Uterus (tissue), 4 donors: ENCODE measurements around the gene PBX1. TPM values are rescaled to one million over a fixed set of nuclear protein-coding genes. Genes with fewer than 3 reads are reported as not detected.

Source experiments
- DNase-seq, 2 donors: peaks; one replicate each; pipeline ENCODE4 v3.0.0-alpha.2; 2019 to 2020
- H3K27ac ChIP-seq, 2 donors: fragments of 200-600 bp; sonication (generic); 1 replicate in 1 of 2; 2 replicates in 1 of 2; pipeline ENCODE4 v1.5.1; 2016 to 2018
- H3K27me3 ChIP-seq, 2 donors: fragments of 200-600 bp; sonication (generic); one replicate each; pipeline ENCODE4 v1.5.1; 2018 to 2019; ENCODE audit warnings: control low read depth in 1 of 2
- H3K36me3 ChIP-seq, 2 donors: fragments of 200-600 bp; sonication (generic); one replicate each; pipeline ENCODE4 v1.5.1; 2019; ENCODE audit warnings: control low read depth in 1 of 2
- H3K4me1 ChIP-seq, 2 donors: fragments of 200-600 bp; sonication (generic); one replicate each; pipeline ENCODE4 v1.5.1; 2018 to 2019; ENCODE audit warnings: control low read depth in 1 of 2
- H3K4me3 ChIP-seq, 2 donors: fragments of 200-600 bp; sonication (generic); 1 replicate in 1 of 2; 2 replicates in 1 of 2; pipeline ENCODE4 v1.5.1; 2018 to 2019; ENCODE audit warnings: mild to moderate bottlenecking in 1 of 2
- H3K9me3 ChIP-seq, 2 donors: fragments of 200-600 bp; sonication (generic); one replicate each; pipeline ENCODE4 v1.5.1; 2019; ENCODE audit warnings: control low read depth in 1 of 2
- POLR2A ChIP-seq, 2 donors: fragments of 450-650 bp; IDR thresholded peaks; one replicate each; pipeline ENCODE4 v1.6.1; 2016; ENCODE audit warnings: antibody characterized with exemption in 2 of 2, mild to moderate bottlenecking in 1 of 2, moderate library complexity in 1 of 2
- intact Hi-C: fragments of 100-400 bp; cut with DNase I; formaldehyde crosslinking; loops from one replicate; pipeline ENCODE4 v1.15.1; 2023; ENCODE audit warnings: low total_unique reads
- total RNA-seq, 4 donors: library from RNA; depleted of rRNA in 3 of 4; stranded (reverse); fragments of >200 nt in 3 of 4; gene quantifications; one replicate each; pipeline versions ENCODE4 v1.1.0 to v1.2.4, GENCODE V29; 2014 to 2023
- TF ChIP-seq, protein P1 (sequence below), 4 experiments: fragments of 200-600 bp in 2 of 4; fragments of 450-650 bp in 2 of 4; sonication (generic) in 2 of 4; IDR thresholded peaks; one replicate each; pipeline ENCODE4 v1.5.1; 2016 to 2019; ENCODE audit warnings: antibody characterized with exemption in 4 of 4, mild to moderate bottlenecking in 2 of 4, moderate library complexity in 1 of 4
- donor health status: DM: yes; HTN: yes; CAD: no.

The PBX1 gene
- total RNA-seq, 4 donors from 2014 or later, result 122 to 831 (median 207) TPM

DNA sequence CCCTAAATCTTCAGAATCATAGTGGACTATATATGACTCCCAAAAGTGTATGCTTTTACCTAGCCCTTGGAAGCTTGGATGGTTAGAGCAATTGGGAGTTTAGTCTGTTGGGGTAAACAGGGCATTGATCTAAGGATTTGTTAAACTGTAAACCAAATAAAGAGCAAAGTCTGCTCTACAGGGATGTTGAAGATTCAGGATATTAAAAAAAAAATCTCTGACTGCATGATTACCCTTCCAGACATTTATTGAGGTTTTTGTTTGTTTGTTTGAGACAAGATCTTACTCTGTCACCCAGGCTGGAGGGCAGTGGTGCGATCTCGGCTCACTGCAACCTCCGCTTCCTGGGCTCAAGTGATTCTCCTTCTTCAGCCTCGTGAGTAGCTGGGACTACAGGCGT is 31.6 kb downstream of the PBX1 start:
- peak overlapping the region; percentile 88 to 94 for H3K27ac ChIP-seq
- H3K4me1 ChIP-seq, result peaks cover 15 to 20% of the 10 kb centered on the region in 2 donors
- H3K9me3 ChIP-seq, result no peaks in the 10 kb centered on the region
- TF ChIP-seq, protein P1, sequence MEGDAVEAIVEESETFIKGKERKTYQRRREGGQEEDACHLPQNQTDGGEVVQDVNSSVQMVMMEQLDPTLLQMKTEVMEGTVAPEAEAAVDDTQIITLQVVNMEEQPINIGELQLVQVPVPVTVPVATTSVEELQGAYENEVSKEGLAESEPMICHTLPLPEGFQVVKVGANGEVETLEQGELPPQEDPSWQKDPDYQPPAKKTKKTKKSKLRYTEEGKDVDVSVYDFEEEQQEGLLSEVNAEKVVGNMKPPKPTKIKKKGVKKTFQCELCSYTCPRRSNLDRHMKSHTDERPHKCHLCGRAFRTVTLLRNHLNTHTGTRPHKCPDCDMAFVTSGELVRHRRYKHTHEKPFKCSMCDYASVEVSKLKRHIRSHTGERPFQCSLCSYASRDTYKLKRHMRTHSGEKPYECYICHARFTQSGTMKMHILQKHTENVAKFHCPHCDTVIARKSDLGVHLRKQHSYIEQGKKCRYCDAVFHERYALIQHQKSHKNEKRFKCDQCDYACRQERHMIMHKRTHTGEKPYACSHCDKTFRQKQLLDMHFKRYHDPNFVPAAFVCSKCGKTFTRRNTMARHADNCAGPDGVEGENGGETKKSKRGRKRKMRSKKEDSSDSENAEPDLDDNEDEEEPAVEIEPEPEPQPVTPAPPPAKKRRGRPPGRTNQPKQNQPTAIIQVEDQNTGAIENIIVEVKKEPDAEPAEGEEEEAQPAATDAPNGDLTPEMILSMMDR (IDR thresholded peaks at IDR 0.05), result no peak
- no peak for TF ChIP-seq POLR2A (IDR thresholded peaks at IDR 0.05)
- H3K4me3 ChIP-seq, result no peak overlapping the region
- no peak for DNase-seq
- no peaks in the 10 kb centered on the region for H3K36me3 ChIP-seq
- intact Hi-C loops, result no loop called here
- H3K27me3 ChIP-seq, result no peaks in the 10 kb centered on the region

DNA sequence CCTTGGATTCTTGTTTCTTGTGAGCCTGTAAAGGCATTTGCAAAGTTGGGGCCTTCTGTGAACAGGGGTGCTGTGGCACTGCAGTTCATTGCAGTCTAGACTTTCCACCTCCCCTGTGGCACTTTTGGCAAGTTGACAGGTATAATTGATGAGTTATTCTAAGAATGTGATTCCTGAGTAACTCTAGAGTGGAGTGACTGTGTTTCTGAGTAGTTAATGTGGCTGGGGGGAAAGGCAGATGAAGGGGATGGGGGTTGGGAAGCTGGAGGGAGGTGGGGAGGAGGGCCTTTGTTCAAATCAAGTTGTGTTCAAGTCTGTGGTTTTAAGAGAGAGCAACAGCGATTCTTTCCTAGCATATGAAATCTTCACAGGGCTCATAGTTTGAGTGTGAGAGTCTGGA is 32.9 kb downstream of the PBX1 start:
- peak overlapping the region; percentile 88 to 94 for H3K27ac ChIP-seq
- DNase-seq, result no peak
- intact Hi-C loops, result no loop called here
- no peak overlapping the region for H3K4me3 ChIP-seq
- H3K4me1 ChIP-seq, result peaks cover 6 to 17% of the 10 kb centered on the region in 2 donors
- H3K27me3 ChIP-seq, result no peaks in the 10 kb centered on the region
- no peaks in the 10 kb centered on the region for H3K9me3 ChIP-seq
- H3K36me3 ChIP-seq, result no peaks in the 10 kb centered on the region
- TF ChIP-seq, protein P1 (IDR thresholded peaks at IDR 0.05), result no peak
- TF ChIP-seq POLR2A (IDR thresholded peaks at IDR 0.05), result no peak

DNA sequence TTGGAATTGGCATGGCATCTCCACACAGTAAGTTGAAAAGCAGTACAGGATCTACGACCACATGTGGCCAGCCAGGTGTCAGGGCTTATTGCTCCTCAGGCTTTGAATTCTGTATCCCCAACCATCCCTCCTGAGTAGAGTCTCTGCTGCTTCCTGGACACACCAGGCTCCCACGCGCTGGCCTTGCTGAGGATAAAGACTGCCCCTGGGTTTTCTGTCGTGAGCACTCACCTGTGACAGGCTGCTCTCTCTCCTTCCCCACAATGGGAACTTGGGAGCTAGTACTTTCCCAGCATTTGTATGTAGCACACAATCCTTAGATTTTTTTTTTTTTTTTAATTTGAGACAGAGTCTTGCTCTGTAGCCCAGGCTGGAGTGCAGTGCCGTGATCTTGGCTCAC is 33.6 kb downstream of the PBX1 start:
- no peak for DNase-seq
- Histone ChIP-seq H3K36me3 (no peaks in the 10 kb centered on the region), H3K27ac (peak overlapping the region; percentile 88 to 94), H3K4me1 (peaks cover 6 to 15% of the 10 kb centered on the region in 2 donors), H3K4me3 (no peak overlapping the region), H3K9me3 (no peaks in the 10 kb centered on the region), H3K27me3 (no peaks in the 10 kb centered on the region)
- intact Hi-C loops, result no loop called here
- TF ChIP-seq, protein P1 (IDR thresholded peaks at IDR 0.05), result no peak
- no peak for TF ChIP-seq POLR2A (IDR thresholded peaks at IDR 0.05)

DNA sequence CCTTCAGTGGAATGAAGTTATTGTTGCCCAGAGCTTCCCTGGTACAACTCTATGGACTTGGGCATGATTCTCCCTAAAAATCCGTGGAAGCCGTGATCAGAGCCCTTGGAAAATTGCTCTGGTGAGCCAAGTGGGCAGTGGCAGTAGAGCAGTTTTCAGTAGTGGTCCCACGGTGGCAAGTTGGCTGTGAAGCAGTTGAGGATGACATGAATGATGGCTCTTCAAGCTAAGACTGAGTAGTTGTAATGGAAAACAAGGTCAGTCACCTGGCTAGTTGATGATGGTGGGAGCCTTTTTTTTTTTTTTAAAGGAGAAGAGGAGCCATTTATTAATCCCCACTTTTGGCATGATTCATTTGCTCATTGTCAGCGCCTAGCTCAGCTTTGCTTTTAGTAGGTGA is 36.2 kb downstream of the PBX1 start:
- intact Hi-C loops, result no loop called here
- no peaks in the 10 kb centered on the region for H3K36me3 ChIP-seq
- TF ChIP-seq POLR2A (IDR thresholded peaks at IDR 0.05), result no peak
- TF ChIP-seq, protein P1 (IDR thresholded peaks at IDR 0.05), result no peak
- H3K4me3 ChIP-seq, result no peak overlapping the region
- DNase-seq, result no peak
- H3K27ac ChIP-seq, result peak overlapping the region; percentile 38 to 94
- no peaks in the 10 kb centered on the region for H3K27me3 ChIP-seq
- peaks cover 6 to 15% of the 10 kb centered on the region in 2 donors for H3K4me1 ChIP-seq
- H3K9me3 ChIP-seq, result no peaks in the 10 kb centered on the region

DNA sequence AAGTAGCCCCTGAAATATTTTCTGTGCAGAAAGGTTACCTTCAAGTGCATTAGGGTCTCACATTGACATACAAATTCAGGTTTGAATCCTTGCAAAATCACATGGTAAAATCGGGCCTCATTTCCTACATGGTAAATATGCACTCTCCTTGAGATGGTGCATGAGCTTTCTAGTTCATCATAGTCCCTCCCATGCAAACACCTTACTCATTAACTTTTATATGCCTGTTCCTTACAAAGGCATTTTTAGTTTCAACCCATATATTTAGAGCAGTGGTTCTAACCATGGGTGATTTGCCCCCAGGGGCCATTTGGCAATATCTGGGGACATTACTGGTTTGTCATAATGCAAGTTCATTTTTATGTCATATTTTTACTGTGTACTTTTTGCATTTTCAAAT is 37.2 kb downstream of the PBX1 start:
- Histone ChIP-seq H3K4me1 (peaks cover 4 to 14% of the 10 kb centered on the region in 2 donors), H3K4me3 (no peak overlapping the region), H3K27me3 (no peaks in the 10 kb centered on the region)

More for the DNA sequence above, 37.2 kb downstream of the PBX1 start:
- intact Hi-C loops, result no loop called here
- no peak for DNase-seq
- no peaks in the 10 kb centered on the region for H3K9me3 ChIP-seq
- TF ChIP-seq POLR2A (IDR thresholded peaks at IDR 0.05), result no peak
- TF ChIP-seq, protein P1 (IDR thresholded peaks at IDR 0.05), result no peak
- no peaks in the 10 kb centered on the region for H3K36me3 ChIP-seq
- H3K27ac ChIP-seq, result peak overlapping the region in 1 of 2 donors; percentile 94
